ENCODE data around the gene CREB3L1.

DNA sequence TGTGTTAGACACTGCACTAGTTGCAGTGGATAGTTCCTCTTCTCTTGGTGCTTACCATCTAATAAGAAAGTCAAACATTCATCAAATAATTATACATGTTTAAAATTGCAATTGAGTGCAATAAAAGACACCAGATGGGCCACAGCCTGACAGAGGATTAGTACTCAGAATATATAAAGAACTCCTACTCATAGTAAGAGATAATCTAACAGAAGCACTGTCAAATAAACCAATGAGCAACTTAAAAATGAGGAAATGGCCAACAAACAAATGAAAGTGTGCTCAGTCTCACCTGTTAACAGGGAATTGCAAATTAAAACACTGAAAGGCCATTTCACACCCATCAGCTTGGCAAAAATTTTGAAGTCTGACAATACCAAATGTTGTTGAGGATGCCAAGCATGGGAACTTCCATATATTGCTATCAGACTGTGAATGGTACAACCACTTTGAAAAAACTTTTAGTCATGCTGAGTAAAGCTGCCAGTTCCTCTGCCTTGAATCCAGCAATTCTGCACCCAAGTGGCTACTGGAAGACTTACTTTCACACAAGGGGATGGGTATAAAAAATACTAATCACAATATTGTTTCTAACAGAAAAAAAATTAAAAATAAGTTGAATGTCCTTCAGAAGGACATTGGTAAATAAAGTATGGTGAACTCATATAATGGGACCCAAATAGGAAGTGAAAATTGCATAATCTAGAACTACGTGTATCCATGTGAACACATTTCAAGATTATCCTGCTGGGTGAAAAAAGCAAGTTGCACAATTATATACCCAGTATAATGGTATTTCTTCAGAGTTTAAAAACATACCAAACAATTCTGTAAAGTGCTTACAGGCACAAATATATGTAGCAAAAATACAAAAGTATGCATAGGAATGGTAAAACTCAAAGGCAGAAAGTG, 41.4 kb upstream of the CREB3L1 start:
- TF ChIP-seq, protein P1, sequence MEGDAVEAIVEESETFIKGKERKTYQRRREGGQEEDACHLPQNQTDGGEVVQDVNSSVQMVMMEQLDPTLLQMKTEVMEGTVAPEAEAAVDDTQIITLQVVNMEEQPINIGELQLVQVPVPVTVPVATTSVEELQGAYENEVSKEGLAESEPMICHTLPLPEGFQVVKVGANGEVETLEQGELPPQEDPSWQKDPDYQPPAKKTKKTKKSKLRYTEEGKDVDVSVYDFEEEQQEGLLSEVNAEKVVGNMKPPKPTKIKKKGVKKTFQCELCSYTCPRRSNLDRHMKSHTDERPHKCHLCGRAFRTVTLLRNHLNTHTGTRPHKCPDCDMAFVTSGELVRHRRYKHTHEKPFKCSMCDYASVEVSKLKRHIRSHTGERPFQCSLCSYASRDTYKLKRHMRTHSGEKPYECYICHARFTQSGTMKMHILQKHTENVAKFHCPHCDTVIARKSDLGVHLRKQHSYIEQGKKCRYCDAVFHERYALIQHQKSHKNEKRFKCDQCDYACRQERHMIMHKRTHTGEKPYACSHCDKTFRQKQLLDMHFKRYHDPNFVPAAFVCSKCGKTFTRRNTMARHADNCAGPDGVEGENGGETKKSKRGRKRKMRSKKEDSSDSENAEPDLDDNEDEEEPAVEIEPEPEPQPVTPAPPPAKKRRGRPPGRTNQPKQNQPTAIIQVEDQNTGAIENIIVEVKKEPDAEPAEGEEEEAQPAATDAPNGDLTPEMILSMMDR (conservative IDR thresholded peaks at IDR 0.05; ENCODE audit: low read depth, low read length), result no peak
- no peak for TF ChIP-seq EZH2 (IDR thresholded peaks at IDR 0.05; ENCODE audit: low read length, unreplicated experiment)
- TF ChIP-seq EZH2phosphoT487 (IDR thresholded peaks at IDR 0.05; ENCODE audit: borderline replicate concordance, low read length), result no peak
